ENCODE measurements around the gene ITIH5. TPM values are rescaled to one million over a fixed set of nuclear protein-coding genes. Genes with fewer than 3 reads are reported as not detected.

ITIH5 gene
- polyA plus RNA-seq, 3 donors: not detected

GRCh38 chr10:7706534-7707073 lies 39.8 kb upstream of the ITIH5 start:
- H4K20me1 ChIP-seq (ENCODE audit: insufficient read depth, low read length): no peaks in the 10 kb centered on the region
- Mint-ChIP-seq H3K27ac (no peak overlapping the region), H3K4me3 (peak overlapping the region in 1 of 2 donors; percentile 12), H3K36me3 (no peaks in the 10 kb centered on the region), H3K27me3 (ENCODE audit: low read depth in 3 of 3) (peaks cover 5 to 28% (median 8%) of the 10 kb centered on the region in 3 donors), H3K4me1 (no peaks in the 10 kb centered on the region), H3K9me3 (peaks cover 0 to 4% (median 0%) of the 10 kb centered on the region in 7 donors)
- H2AFZ ChIP-seq (ENCODE audit: insufficient read depth, low read depth, low read length, poor library complexity, severe bottlenecking): no peak overlapping the region
- no peak for TF ChIP-seq CTCF (IDR thresholded peaks at IDR 0.05)
- H3K4me3 ChIP-seq (replicated peaks in 1 of 3; ENCODE audit: low read depth in 2 of 3, low read length in 3 of 3): no peak overlapping the region
- DNase-seq: no peak
- no peaks in the 10 kb centered on the region for H3K36me3 ChIP-seq (replicated peaks in 1 of 2; ENCODE audit: control insufficient read depth in 1 of 2, insufficient read depth in 2 of 2, low read length in 2 of 2)
- H3K79me2 ChIP-seq (ENCODE audit: insufficient read depth, low read length): no peaks in the 10 kb centered on the region
- intact Hi-C loops (cut with micrococcal nuclease): no loop called here
- WGBS (ENCODE audit: insufficient coverage): 88% methylated on average over 1 of the region's 4 CpGs
- H3K4me2 ChIP-seq (replicated peaks; ENCODE audit: extremely low read depth, low read length, poor library complexity, severe bottlenecking): no peak overlapping the region
- H3K4me1 ChIP-seq (ENCODE audit: control insufficient read depth in 1 of 2, insufficient read depth in 2 of 2, low read length in 2 of 2): no peaks in the 10 kb centered on the region
- no peak overlapping the region for H3K9ac ChIP-seq (ENCODE audit: insufficient read depth, low read length, poor library complexity, severe bottlenecking)
- peaks cover 2 to 8% of the 10 kb centered on the region in 2 donors for H3K27me3 ChIP-seq (ENCODE audit: control insufficient read depth in 2 of 2, insufficient read depth in 2 of 2, low read length in 2 of 2)
- H3K9me3 ChIP-seq (replicated peaks in 1 of 2; ENCODE audit: control insufficient read depth in 1 of 2, insufficient read depth in 1 of 2, low read length in 2 of 2): no peaks in the 10 kb centered on the region
- H3K27ac ChIP-seq (ENCODE audit: low read depth in 1 of 2, low read length in 2 of 2): no peak overlapping the region

DNA sequence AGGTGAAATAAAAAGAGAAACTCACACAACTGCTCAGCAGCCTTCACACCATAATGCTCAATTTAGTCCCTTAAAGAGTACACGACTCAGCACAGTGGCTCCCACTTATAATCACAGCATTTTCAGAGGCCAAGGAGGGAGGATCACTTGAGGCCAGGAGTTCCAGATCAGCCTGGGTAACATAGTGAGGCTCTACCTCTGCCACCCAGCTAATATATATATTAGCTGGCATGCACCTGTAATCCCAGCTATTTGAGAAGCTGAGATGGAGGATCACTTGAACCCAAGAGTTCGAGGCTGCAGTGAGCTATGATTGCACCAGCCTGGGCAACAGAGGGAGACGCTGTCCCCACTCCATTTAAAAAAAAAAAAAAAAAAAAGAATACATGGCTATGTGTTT lies 38.6 kb upstream of the ITIH5 start:
- intact Hi-C loops (cut with micrococcal nuclease): no loop called here
- no peaks in the 10 kb centered on the region for H3K36me3 ChIP-seq (replicated peaks in 1 of 2; ENCODE audit: control insufficient read depth in 1 of 2, insufficient read depth in 2 of 2, low read length in 2 of 2)
- no peak overlapping the region for H3K9ac ChIP-seq (ENCODE audit: insufficient read depth, low read length, poor library complexity, severe bottlenecking)
- H4K20me1 ChIP-seq (ENCODE audit: insufficient read depth, low read length): no peaks in the 10 kb centered on the region
- no peaks in the 10 kb centered on the region for H3K79me2 ChIP-seq (ENCODE audit: insufficient read depth, low read length)
- no peak overlapping the region for H3K27ac ChIP-seq (ENCODE audit: low read depth in 1 of 2, low read length in 2 of 2)
- no CpG with 5 or more reads among the region's 3 CpGs for WGBS (ENCODE audit: insufficient coverage)
- peaks cover 5 to 31% (median 14%) of the 10 kb centered on the region in 3 donors for H3K27me3 Mint-ChIP-seq (ENCODE audit: low read depth in 3 of 3)
- H3K36me3 Mint-ChIP-seq: no peaks in the 10 kb centered on the region
- no peak overlapping the region for H3K4me3 ChIP-seq (replicated peaks in 1 of 3; ENCODE audit: low read depth in 2 of 3, low read length in 3 of 3)
- H3K9me3 ChIP-seq (replicated peaks in 1 of 2; ENCODE audit: control insufficient read depth in 1 of 2, insufficient read depth in 1 of 2, low read length in 2 of 2): no peaks in the 10 kb centered on the region
- no peak overlapping the region for H3K4me2 ChIP-seq (replicated peaks; ENCODE audit: extremely low read depth, low read length, poor library complexity, severe bottlenecking)
- H3K27ac Mint-ChIP-seq: no peak overlapping the region
- no peaks in the 10 kb centered on the region for H3K4me1 Mint-ChIP-seq
- no peak for DNase-seq
- H2AFZ ChIP-seq (ENCODE audit: insufficient read depth, low read depth, low read length, poor library complexity, severe bottlenecking): no peak overlapping the region
- H3K9me3 Mint-ChIP-seq: peaks cover 0 to 2% (median 0%) of the 10 kb centered on the region in 7 donors
- H3K27me3 ChIP-seq (ENCODE audit: control insufficient read depth in 2 of 2, insufficient read depth in 2 of 2, low read length in 2 of 2): peaks cover 2 to 8% of the 10 kb centered on the region in 2 donors
- no peaks in the 10 kb centered on the region for H3K4me1 ChIP-seq (ENCODE audit: control insufficient read depth in 1 of 2, insufficient read depth in 2 of 2, low read length in 2 of 2)
- peak overlapping the region in 1 of 2 donors; percentile 35 for H3K4me3 Mint-ChIP-seq
- TF ChIP-seq CTCF (IDR thresholded peaks at IDR 0.05): no peak
